GM12892 (cell line): Measurements from ENCODE around the gene ANXA11.

Experiments used
- POLR2A ChIP-seq: IDR thresholded peaks from 2 replicates; pipeline ENCODE4 v1.6.1; 2011; ENCODE audit warnings: low read depth, low read length, control low read depth
- POLR2AphosphoS5 ChIP-seq: IDR thresholded peaks from 2 replicates; pipeline ENCODE4 v1.6.1; 2011; ENCODE audit warnings: low read depth, low read length, control low read depth
- TAF1 ChIP-seq: IDR thresholded peaks from 2 replicates; pipeline ENCODE4 v1.6.1; 2011; ENCODE audit warnings: low read depth, mild to moderate bottlenecking, control low read depth, low read length, borderline replicate concordance

DNA sequence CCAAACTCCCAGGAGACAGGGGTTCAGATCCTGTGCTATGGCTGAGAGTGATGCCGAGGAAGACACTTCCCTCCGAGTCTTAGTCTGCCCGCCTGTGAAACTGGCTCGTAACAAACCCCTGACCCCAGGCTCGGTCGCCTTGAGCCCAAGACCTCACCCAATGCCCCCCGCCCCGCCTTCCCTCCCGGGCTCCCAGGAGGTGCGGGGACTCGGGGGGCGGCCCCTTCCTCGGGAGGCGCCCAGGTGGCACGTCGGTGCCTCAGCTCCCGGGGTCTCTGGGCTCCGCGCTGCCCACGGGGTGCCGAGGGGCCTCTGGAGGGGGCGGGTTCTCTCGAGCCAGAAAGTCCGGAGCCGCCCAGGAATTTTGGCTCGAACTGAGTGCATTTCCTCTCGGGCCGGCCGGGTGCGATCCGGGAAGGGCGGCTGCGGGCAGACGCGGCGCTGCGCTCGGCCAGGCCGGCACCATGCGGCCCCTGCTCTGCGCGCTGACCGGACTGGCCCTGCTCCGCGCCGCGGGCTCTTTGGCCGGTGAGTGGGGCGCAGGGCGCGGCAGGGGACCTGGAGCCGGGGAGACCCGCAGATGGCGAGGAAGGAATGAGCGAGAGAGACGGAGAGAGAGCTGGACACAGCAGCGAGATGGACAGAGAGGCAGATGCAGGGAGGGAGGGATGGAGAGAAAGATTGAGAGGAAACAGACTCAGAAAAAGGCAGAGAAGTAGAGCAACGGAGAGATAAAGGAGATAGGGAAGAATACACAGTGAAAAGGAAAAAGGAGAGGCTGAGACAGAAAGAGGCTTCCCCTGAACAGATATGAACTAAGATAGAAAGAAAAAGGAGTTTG, 72.8 kb downstream of the ANXA11 start, which contains the start of gene PLAC9:
- TF ChIP-seq POLR2AphosphoS5 (no peak), TAF1 (no peak), POLR2A (no peak)
